Measurements from ENCODE around the gene UBQLN3. TPM values are rescaled to one million over a fixed set of nuclear protein-coding genes. Genes with fewer than 3 reads are reported as not detected.

The UBQLN3 gene
- total and polyA plus RNA-seq, 2 of the 13 experiments (the other 11 are each of a cell fraction or from before 2014, with no cell fraction given), result 0.08 TPM; not detected in 1

DNA sequence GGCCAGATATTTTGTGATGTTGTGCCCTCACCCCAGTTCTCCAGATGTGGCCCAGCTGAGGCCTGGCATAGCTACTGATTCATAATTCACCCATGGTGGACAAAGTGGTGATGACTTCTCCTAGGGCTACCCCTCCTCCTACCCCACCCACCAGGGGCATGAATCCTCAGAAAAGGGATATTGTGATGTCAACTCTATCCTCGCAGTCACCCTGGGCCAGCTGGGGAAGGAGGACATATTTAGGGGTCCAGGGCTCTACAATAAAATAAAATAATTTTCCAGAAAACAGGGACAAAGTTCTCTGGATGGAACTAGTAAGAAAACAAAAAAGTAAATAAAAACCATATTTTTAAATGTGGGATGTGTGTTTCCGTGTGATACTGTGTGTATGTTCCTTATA is 6.8 kb upstream of the UBQLN3 start, which contains the start of gene UBQLNL:
Gene UBQLNL (minus strand): TSS at position 101 of the 400 bp plus-strand sequence. CDS start 258 bp downstream, outside the sequence.
- no peak within 1 kb of the TSS for H3K4me3 ChIP-seq (replicated peaks in 1 of 3; ENCODE audit: insufficient read depth in 1 of 3, low read depth in 2 of 3, low read length in 3 of 3)
- no peaks in the 10 kb centered on the region for H4K20me1 ChIP-seq (ENCODE audit: insufficient read depth, low read length)
- no TSS peak for BruUV-seq (replicated peaks)
- H2AFZ ChIP-seq (ENCODE audit: low read length), result no peak within 1 kb of the TSS
- no peak within 1 kb of the TSS for H3K4me2 ChIP-seq (ENCODE audit: low read depth, low read length)
- H3K27ac ChIP-seq (ENCODE audit: extremely low read length, insufficient read depth, low read length), result no peak within 1 kb of the TSS
- no peaks in the 10 kb centered on the region; a peak in 1 of 5 replicates for H3K27me3 ChIP-seq (ENCODE audit: control insufficient read depth in 1 of 2, insufficient read depth in 2 of 2, low read length in 2 of 2)
- H3K9me3 ChIP-seq (ENCODE audit: low read length), result no peaks in the 10 kb centered on the region
- intact Hi-C loops (cut with micrococcal nuclease; ENCODE audit: unreplicated experiment) (no loop called here), in situ Hi-C loops (cut with HindIII; ENCODE audit: extremely low pct_ligation_motif_present, low pct_unique_long_range_greater_than_20kb) (no loop called here)
- ChIA-PET POLR2A (no interaction called here), CTCF (ENCODE audit: low intra/inter-chr PET ratio, low total read pairs) (no interaction called here)
- no peak for ATAC-seq
- no peaks in the 10 kb centered on the region for H3K4me1 ChIP-seq (ENCODE audit: insufficient read depth, low read length)
- no peaks in the 10 kb centered on the region for H3K79me2 ChIP-seq (ENCODE audit: insufficient read depth, low read length)
- no peaks in the 10 kb centered on the region for H3K36me3 ChIP-seq (replicated peaks in 1 of 2; ENCODE audit: control insufficient read depth in 1 of 2, insufficient read depth in 2 of 2, low read length in 2 of 2)
- no peak within 1 kb of the TSS for H3K9ac ChIP-seq (ENCODE audit: insufficient read depth, low read depth, low read length)
- WGBS (ENCODE audit: low lambda C conversion rate), result 2% methylated on average over 2 of the region's 2 CpGs
- TF ChIP-seq, protein P1, sequence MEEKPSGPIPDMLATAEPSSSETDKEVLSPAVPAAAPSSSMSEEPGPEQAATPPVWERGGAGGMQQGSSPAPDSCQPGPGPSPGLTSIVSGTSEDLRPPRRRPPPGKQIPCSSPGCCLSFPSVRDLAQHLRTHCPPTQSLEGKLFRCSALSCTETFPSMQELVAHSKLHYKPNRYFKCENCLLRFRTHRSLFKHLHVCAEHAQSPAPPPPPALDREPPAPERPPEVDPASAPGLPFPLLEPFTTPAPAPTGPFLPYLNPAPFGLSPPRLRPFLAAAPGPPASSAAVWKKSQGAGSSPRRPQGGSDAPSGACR (CRISPR knock-in tag; IDR thresholded peaks at IDR 0.05), result no peak
- TF ChIP-seq NFE2L2 (IDR thresholded peaks at IDR 0.05; ENCODE audit: low read length) (no peak), ZNF251 (CRISPR knock-in tag; IDR thresholded peaks at IDR 0.05) (no peak)
- TF ChIP-seq, protein P2, sequence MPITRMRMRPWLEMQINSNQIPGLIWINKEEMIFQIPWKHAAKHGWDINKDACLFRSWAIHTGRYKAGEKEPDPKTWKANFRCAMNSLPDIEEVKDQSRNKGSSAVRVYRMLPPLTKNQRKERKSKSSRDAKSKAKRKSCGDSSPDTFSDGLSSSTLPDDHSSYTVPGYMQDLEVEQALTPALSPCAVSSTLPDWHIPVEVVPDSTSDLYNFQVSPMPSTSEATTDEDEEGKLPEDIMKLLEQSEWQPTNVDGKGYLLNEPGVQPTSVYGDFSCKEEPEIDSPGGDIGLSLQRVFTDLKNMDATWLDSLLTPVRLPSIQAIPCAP (CRISPR knock-in tag; IDR thresholded peaks at IDR 0.05; ENCODE audit: low read depth), result no peak
- no peak for FAIRE-seq
- no peak for DNase-seq (ENCODE audit: low spot score)

DNA sequence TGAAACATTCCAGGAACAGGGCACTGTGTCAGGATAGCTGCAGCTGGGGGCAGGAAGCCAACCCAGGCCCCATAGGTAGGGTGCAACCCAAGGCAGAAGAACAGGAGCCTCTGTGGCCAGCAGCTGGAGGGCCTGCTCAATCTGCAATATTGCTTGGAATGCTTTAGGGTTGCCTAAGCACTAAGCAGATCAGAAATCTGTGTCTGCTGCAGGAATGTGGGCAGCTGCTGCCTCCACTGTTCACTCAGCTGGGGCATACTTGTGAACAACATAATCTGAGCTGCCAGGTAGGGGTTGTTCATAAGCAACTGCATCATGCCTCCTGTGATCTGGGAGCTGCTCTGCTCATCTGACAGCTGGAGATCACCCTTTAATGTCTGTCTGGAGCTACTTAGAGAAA is 5.1 kb upstream of the UBQLN3 start:
- Histone ChIP-seq H3K4me1 (ENCODE audit: insufficient read depth, low read length) (no peaks in the 10 kb centered on the region), H3K27me3 (ENCODE audit: control insufficient read depth in 1 of 2, insufficient read depth in 2 of 2, low read length in 2 of 2) (no peaks in the 10 kb centered on the region; a peak in 1 of 5 replicates), H3K79me2 (ENCODE audit: insufficient read depth, low read length) (no peaks in the 10 kb centered on the region), H2AFZ (ENCODE audit: low read length) (no peak overlapping the region), H3K4me3 (replicated peaks in 1 of 3; ENCODE audit: insufficient read depth in 1 of 3, low read depth in 2 of 3, low read length in 3 of 3) (no peak overlapping the region), H3K4me2 (ENCODE audit: low read depth, low read length) (no peak overlapping the region), H4K20me1 (ENCODE audit: insufficient read depth, low read length) (no peaks in the 10 kb centered on the region), H3K36me3 (replicated peaks in 1 of 2; ENCODE audit: control insufficient read depth in 1 of 2, insufficient read depth in 2 of 2, low read length in 2 of 2) (no peaks in the 10 kb centered on the region), H3K27ac (ENCODE audit: extremely low read length, insufficient read depth, low read length) (no peak overlapping the region), H3K9me3 (ENCODE audit: low read length) (no peaks in the 10 kb centered on the region), H3K9ac (ENCODE audit: insufficient read depth, low read depth, low read length) (no peak overlapping the region)
- DNase-seq (ENCODE audit: low spot score) (no peak), FAIRE-seq (no peak), ATAC-seq (no peak)
- in situ Hi-C loops (cut with HindIII; ENCODE audit: extremely low pct_ligation_motif_present, low pct_unique_long_range_greater_than_20kb) (no loop called here), intact Hi-C loops (cut with micrococcal nuclease; ENCODE audit: unreplicated experiment) (no loop called here)
- ChIA-PET CTCF (ENCODE audit: low intra/inter-chr PET ratio, low total read pairs) (no interaction called here), POLR2A (no interaction called here)
- TF ChIP-seq KLF13 (CRISPR knock-in tag; IDR thresholded peaks at IDR 0.05) (no peak), SRY (CRISPR knock-in tag; IDR thresholded peaks at IDR 0.05) (no peak), ZNF30 (CRISPR knock-in tag; IDR thresholded peaks at IDR 0.05) (no peak)
- BruUV-seq (replicated peaks), result no TSS peak
